OCI-M1 (cell line): ENCODE measurements around the gene OR52I1.
A peak's percentile ranks its signal among the peaks of the same experiment; 100 is the strongest.

Experiments used
- DNase-seq: peaks from one replicate; lab custom pipeline; 2025; lab: John Stamatoyannopoulos, UW

The OR52I1 gene

DNA sequence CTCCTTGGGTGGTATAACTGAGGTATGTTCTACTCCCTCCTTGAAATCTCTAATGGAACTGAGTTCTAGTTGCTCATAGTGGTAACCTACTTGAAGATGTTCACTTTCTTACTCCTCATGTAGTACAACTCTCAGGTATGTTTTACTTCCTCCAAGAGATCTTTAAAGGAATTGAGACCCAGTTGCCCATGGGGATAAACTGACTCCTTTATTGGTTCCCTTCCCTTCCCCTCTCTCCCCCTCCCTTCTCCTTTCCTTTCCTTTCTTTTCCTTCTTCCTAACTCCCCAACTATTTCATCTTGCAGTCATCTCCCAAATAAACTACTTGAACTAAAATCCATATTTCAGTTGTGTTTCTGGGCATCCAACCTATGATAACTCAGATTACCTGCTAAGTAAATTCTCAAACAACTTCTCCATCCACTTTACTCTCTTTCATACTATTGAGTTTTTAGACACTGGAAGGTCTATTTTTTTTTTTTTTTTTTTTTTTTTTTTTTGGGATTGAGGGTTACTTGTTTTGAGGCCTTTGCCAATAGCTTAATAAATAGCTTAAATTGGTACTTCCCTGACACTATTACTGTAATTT is 22.1 kb downstream of the OR52I1 start:
- DNase-seq = no peak

DNA sequence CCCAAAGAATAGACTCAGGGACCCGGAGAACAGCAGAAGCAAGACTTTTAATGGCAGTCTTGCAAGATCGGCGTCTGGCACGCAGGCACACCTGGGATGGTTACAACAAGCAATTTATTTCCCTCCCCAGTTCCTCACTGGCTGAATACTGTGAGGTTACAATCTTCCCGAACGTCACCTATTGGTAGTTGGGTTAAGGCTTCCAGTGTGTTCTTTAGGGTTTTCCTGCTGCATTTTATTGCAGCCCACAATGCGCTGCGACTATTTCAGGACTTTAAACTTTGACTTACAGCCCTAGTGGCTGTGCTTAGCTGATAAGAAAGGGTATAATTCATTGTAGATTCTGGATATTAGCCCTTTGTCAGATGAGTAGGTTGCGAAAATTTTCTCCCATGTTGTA is 25.7 kb downstream of the OR52I1 start:
- no peak for DNase-seq

DNA sequence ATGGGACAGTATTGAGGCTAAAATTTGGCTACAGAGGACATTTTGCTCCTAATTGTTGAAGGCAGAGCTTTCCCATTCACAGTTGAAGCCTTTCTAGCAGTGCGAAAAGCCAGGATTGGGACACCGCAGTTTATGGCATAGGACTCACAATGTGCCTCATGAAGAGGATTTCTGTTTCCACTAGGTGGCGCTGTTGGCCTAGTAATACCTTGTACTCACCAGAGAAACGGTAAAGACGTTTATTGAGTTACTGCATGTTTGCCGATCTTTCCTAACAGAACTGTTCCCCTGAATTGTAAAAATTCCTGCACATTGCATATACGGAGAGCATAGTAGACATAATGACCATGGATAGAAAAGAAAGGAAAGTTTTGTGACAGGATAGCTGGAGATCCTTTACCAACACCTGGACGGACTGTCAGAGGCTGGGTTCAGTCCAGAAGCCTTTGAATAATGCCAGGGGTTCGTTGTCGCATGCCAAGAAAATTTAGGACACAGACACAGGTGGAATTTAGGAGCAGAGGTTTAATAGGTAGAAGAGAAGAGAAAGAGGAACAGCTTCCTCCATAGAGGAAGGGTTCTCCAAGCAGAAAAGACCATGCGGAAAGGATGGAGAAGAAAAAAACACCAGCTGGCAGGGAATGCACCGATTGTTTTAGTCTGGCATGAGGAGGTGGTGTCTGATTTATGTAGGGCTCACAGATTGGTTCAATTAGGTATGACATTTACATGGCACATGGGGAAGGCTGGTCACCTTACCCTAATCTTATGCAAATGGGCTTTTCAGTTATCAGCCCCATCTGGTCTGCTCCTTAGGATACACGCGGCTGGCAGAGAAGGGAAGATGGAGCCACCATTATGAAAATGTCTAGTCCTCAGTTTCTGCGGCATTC is 32.6 kb downstream of the OR52I1 start:
- DNase-seq = peak; percentile 90

DNA sequence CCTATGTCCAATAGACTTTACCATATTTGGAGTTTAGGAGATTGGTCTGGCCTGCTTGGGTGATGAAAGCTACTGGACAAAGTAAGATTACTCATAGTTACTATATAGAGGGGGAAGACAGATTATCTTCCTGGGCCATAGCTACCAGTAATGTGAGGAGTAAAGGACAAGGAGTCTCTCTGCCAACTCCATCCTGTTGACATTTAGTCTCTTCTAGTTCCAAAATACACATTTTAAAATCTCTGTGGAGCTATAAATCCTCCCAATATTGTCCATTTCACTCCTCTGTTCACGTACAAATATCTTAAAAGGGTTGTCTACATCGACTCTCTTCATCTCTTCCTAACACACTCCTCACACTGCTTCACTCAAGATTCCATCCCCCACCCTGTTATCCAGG is 42.3 kb downstream of the OR52I1 start:
- DNase-seq = no peak

DNA sequence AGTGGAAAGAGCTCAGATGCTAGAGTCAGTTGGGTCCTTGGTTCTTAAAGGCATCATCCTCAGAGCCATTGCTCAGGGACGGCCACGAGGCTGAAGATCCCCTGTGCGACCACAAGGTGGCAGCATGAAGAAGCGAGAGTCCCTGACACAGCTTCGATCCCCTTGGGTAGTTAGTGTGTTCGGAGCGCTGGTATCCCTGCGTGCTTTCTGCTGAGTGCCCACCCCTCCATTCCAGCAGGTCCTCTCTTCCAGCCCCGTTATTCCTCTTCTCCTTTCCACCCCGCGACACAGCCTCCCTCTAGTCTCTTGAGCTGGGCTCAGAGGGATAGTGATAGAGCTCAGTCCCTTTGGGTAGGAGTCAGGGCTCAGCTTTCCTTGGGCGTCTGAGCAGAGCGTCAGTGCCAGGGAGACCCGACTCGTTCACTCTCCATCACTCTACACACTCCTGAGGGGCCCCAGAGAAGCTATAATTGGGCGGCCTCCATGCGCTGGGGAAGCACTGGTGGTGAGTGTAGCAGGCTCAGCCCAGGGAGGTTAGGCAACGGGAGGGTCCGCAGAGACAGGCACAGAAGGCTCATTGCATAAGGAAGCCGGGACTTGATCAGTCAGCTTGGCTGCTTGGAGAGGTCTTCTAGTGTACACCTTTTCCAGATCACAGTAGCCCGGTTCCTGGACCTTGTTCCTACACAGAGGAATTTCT is 43.3 kb downstream of the OR52I1 start, which contains the start of gene OR51D1:
Gene OR51D1, plus strand, starts transcription at position 516 of the 700 bp plus-strand sequence. CDS start 2,314 bp downstream, outside the sequence.
- DNase-seq = peak; percentile 84

DNA sequence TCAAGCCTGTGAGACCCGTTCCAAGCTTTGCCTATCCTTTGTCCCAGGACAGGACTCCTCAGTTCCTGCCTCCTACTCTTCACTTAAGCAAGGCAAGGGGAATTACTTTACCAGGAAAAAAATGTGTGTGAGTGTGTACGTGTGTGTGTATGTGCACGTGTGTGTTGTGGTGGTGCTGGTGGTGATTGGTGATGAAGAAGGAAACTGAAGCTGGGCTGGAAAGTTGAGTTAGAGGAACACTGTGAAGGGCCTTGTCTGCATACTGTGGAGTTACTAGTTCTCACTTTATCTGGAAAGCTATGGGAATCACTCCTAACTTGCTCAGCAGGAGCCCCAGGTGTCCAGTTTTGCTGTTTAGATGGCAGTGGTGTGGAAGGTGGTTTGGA is 43.8 kb downstream of the OR52I1 start:
- DNase-seq = no peak

DNA sequence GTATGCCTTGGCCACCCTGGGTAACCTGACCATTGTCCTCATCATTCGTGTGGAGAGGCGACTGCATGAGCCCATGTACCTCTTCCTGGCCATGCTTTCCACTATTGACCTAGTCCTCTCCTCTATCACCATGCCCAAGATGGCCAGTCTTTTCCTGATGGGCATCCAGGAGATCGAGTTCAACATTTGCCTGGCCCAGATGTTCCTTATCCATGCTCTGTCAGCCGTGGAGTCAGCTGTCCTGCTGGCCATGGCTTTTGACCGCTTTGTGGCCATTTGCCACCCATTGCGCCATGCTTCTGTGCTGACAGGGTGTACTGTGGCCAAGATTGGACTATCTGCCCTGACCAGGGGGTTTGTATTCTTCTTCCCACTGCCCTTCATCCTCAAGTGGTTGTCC is 46.1 kb downstream of the OR52I1 start:
- DNase-seq = no peak

DNA sequence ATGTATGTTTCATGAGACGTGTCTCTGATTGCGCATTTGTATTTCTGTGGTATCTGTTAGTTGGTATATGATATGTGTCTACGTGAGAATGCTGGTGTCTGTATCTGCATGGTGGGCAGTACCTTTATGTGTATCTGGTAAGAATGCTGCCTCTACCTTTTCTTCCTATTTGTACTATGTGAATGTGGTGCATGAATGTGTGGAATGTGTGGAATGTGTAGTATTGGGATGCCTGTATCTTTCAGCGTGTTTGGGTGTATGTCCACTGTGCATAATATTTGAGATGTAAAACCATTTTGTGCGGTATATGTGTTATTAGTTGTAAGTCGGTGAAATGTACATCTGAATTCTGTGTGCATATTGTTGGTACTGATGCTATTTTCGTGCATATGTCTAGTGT is 47.7 kb downstream of the OR52I1 start:
- DNase-seq = no peak

DNA sequence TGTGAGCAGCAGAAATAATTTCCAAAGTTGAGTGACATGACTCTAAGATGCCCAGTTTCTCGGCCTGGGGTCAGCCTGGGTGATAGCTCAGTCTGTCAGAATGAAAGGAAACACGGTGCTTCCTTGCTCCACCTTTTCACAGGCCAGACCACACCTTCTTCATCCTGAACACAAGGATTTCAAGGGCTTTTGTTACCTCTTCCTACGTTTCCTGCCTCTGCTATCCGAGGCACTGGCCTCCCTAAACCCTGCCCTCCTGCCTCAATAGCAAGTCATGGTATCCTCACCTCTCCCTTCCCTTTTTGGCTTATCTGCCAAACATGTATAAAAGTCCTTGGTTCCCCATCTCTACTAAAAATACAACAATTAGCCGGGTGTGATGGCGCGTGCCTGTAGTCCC is 48.2 kb downstream of the OR52I1 start:
- no peak for DNase-seq

DNA sequence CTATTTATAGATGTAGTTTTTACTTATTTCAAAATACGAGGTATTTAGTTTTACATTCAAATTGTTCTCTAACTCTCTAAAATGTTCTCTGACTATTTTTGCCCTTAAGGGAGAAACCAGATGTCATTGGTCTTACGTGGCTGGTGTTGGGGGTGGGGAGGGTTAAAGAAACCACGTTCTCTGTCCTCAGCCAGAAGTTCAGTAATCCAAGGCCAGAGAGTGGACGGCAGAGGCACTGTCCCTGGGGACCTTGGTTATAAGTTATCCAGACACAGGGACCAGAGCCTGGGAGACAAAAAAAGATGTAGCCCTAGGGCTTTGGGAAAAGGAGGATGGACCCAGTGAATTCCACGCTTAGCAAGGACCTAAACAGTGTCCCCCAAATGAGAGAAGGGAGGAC is 49.2 kb downstream of the OR52I1 start:
- no peak for DNase-seq

DNA sequence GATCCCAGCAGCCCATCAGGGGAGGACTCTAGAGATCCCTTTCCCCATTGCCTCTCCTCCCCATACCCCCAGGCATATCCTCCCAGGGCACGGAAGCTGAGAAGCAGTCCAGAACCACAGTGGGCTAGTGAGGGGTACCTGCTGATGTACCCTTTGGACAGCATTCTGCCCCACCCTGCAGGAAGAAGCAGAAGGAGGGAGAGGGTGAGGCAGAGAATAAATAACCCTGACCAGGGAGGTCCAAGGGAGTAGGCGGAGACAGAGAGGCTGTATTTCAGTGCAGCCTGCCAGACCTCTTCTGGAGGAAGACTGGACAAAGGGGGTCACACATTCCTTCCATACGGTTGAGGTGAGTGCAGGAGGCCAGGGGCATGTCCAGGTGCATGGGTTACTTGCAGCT is 49.8 kb downstream of the OR52I1 start, which contains the start of gene OR51E1:
Gene OR51E1, plus strand, starts transcription at position 301 of the 400 bp plus-strand sequence. CDS start 8,545 bp downstream, outside the sequence.
- DNase-seq = no peak

DNA sequence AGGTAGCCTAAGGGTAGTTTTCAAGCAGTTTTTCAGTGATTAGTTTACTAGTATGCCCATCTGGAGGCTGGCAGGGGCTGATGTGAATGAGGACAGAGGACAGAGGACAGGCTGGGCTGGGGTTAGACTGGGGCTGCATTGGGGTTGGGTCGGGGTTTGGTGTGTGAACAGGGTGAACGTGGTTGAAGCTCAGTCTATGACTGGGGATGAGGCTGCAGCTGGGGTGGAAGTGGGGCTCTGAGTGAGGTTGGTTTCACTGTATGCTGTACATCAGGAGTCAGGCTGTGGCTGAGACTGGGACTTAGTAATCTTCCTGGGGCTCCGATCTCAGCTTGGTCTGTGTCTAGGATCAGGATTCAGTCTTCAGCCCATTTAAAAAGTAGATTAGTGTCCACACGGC is 50.4 kb downstream of the OR52I1 start:
- DNase-seq = no peak
